ENCODE measurements around the gene TCHP. TPM values are rescaled to one million over a fixed set of nuclear protein-coding genes. Genes with fewer than 3 reads are reported as not detected.

TCHP gene
- total RNA-seq, 2 experiments from 2014 or later = 13.3 to 29.8 TPM

GRCh38 chr12:109876406-109876805 is 23.7 kb upstream of the TCHP start:
- H3K4me2 ChIP-seq (ENCODE audit: low read length) = no peak overlapping the region
- H2AFZ ChIP-seq (ENCODE audit: low read length) = no peak overlapping the region
- no peaks in the 10 kb centered on the region; the same call in 1 of the 2 replicates for H4K20me1 ChIP-seq (ENCODE audit: insufficient read depth, low read length)
- H3K9me2 ChIP-seq (ENCODE audit: insufficient read depth, low read length) = no peaks in the 10 kb centered on the region
- no peak for DNase-seq (ENCODE audit: low spot score)
- POLR2A ChIA-PET = interaction anchor here (0.6 to 1.1 kb wide), 3 partner anchors 29 to 474 kb away, joined by 3 read pairs; no protein-coding TSS in a partner anchor
- intact Hi-C loops (cut with micrococcal nuclease; ENCODE audit: unreplicated experiment) = no loop called here
- no peak for TF ChIP-seq CTCF (conservative IDR thresholded peaks at IDR 0.05; ENCODE audit: low read length)
- TF ChIP-seq EZH2phosphoT487 (IDR thresholded peaks at IDR 0.05; ENCODE audit: borderline replicate concordance, low read depth, low read length) = no peak
- peaks cover 37% of the 10 kb centered on the region for H3K4me1 ChIP-seq (ENCODE audit: insufficient read depth, low read length, poor library complexity, severe bottlenecking)
- no peaks in the 10 kb centered on the region; the same call in 1 of the 2 replicates for H3K79me2 ChIP-seq (ENCODE audit: insufficient read depth, low read depth, low read length)
- CTCF ChIA-PET (ENCODE audit: unreplicated experiment) = no interaction called here
- no peak overlapping the region for H3K4me3 ChIP-seq (ENCODE audit: low read depth, low read length, poor library complexity, severe bottlenecking)
- no TSS peak for BruUV-seq (replicated peaks)
- H3K9me3 ChIP-seq (ENCODE audit: low read length) = no peaks in the 10 kb centered on the region
- H3K36me3 ChIP-seq (ENCODE audit: insufficient read depth, low read length) = 0 out of 2 replicates have a peak, but pooled peaks cover 7% of the 10 kb centered on the region
- no peak overlapping the region for H3K27ac ChIP-seq (ENCODE audit: low read depth, low read length, poor library complexity, severe bottlenecking)

DNA sequence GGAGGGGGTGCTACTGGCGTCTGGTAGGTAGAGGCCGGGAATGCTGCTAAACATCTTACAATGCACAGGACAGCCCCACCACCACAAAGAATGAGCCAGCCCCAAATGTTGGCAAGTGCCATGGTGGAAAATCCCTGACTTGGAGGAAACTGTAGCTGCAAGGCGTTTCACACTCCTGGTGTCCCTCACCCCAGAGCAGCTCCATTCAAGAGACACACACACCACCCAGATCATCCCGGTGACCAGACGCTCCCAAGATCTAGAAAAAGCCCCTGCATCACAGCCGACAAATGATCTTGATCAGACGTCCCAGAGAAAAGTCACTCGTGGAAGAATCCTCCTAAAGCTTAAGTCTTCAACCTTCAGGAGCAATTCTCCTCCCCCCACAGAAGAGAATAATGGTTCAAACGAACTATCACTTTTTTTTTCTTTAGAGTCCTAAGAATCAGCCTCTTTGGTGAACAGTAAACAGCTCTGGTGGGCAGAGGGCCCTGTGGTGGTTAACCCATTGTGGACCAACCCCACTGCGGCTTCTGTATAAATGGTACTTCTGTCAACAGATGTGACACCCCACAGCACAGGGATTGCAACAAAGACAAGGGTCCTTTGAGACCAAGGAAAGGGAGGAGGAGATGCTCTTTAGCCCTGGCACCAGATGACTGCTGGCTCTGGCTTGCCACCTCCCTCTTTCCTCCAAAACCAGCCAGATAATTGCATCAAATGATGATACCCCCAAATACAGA is 22.4 kb upstream of the TCHP start:
- Histone ChIP-seq H2AFZ (ENCODE audit: low read length) (no peak overlapping the region), H3K9me3 (ENCODE audit: low read length) (no peaks in the 10 kb centered on the region), H3K4me2 (ENCODE audit: low read length) (no peak overlapping the region), H3K4me1 (ENCODE audit: insufficient read depth, low read length, poor library complexity, severe bottlenecking) (peaks cover 38% of the 10 kb centered on the region), H3K9me2 (ENCODE audit: insufficient read depth, low read length) (no peaks in the 10 kb centered on the region), H3K4me3 (ENCODE audit: low read depth, low read length, poor library complexity, severe bottlenecking) (no peak overlapping the region), H3K79me2 (ENCODE audit: insufficient read depth, low read depth, low read length) (no peaks in the 10 kb centered on the region; the same call in 1 of the 2 replicates), H4K20me1 (ENCODE audit: insufficient read depth, low read length) (no peaks in the 10 kb centered on the region; the same call in 1 of the 2 replicates), H3K36me3 (ENCODE audit: insufficient read depth, low read length) (0 out of 2 replicates have a peak, but pooled peaks cover under 1% of the 10 kb centered on the region), H3K27ac (ENCODE audit: low read depth, low read length, poor library complexity, severe bottlenecking) (no peak overlapping the region)
- intact Hi-C loops (cut with micrococcal nuclease; ENCODE audit: unreplicated experiment) = no loop called here
- TF ChIP-seq EZH2phosphoT487 (IDR thresholded peaks at IDR 0.05; ENCODE audit: borderline replicate concordance, low read depth, low read length) (no peak), CTCF (conservative IDR thresholded peaks at IDR 0.05; ENCODE audit: low read length) (no peak)
- ChIA-PET CTCF (ENCODE audit: unreplicated experiment) (no interaction called here), POLR2A (interaction anchor here (0.6 kb wide), 1 partner anchor 41 kb away, joined by 3 read pairs; no protein-coding TSS in a partner anchor)
- no TSS peak for BruUV-seq (replicated peaks)
- no peak for DNase-seq (ENCODE audit: low spot score)

DNA sequence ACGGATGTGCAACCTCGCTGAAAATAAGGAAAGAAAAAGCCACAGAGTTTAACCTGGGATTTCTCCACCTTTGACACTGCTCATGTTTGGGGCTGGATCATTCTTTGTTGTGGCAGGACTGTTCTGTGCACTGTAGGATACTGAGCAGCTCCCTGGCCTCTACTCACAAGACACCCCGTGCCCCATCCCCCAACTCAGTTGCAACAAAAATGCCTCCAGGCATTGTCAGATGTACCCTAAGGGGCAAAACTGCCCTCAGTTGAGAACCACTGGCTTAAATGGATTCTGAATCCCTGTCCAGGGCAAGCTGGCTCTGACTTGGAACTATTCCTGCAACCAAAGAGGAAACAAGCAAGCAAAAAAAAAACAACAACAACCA is 21.8 kb upstream of the TCHP start:
- no peaks in the 10 kb centered on the region; the same call in 1 of the 2 replicates for H3K79me2 ChIP-seq (ENCODE audit: insufficient read depth, low read depth, low read length)
- peaks cover 38% of the 10 kb centered on the region for H3K4me1 ChIP-seq (ENCODE audit: insufficient read depth, low read length, poor library complexity, severe bottlenecking)
- no peaks in the 10 kb centered on the region; the same call in 1 of the 2 replicates for H4K20me1 ChIP-seq (ENCODE audit: insufficient read depth, low read length)
- POLR2A ChIA-PET = no interaction called here
- H3K9me3 ChIP-seq (ENCODE audit: low read length) = no peaks in the 10 kb centered on the region
- TF ChIP-seq CTCF (conservative IDR thresholded peaks at IDR 0.05; ENCODE audit: low read length) = no peak
- no peak for TF ChIP-seq EZH2phosphoT487 (IDR thresholded peaks at IDR 0.05; ENCODE audit: borderline replicate concordance, low read depth, low read length)
- CTCF ChIA-PET (ENCODE audit: unreplicated experiment) = interaction anchor here (0.6 kb wide), 1 partner anchor 73 kb away, joined by 3 read pairs; no protein-coding TSS in a partner anchor
- intact Hi-C loops (cut with micrococcal nuclease; ENCODE audit: unreplicated experiment) = no loop called here
- no peak overlapping the region for H2AFZ ChIP-seq (ENCODE audit: low read length)
- no peaks in the 10 kb centered on the region for H3K9me2 ChIP-seq (ENCODE audit: insufficient read depth, low read length)
- peak overlapping the region; percentile 89; the same call in 1 of the 2 replicates for H3K4me2 ChIP-seq (ENCODE audit: low read length)
- no peak overlapping the region for H3K27ac ChIP-seq (ENCODE audit: low read depth, low read length, poor library complexity, severe bottlenecking)
- no peaks in the 10 kb centered on the region for H3K36me3 ChIP-seq (ENCODE audit: insufficient read depth, low read length)
- H3K4me3 ChIP-seq (ENCODE audit: low read depth, low read length, poor library complexity, severe bottlenecking) = no peak overlapping the region
- BruUV-seq (replicated peaks) = no TSS peak
- DNase-seq (ENCODE audit: low spot score) = no peak
